GM10266 (cell line): ENCODE measurements around the gene ZNF598.

Source experiments
- DNase-seq: peaks from one replicate; pipeline ENCODE4 v3.0.0; 2012; ENCODE audit errors: extremely low spot score
- CTCF ChIP-seq: IDR thresholded peaks from 2 replicates; pipeline ENCODE4 v1.5.1; 2012; ENCODE audit warnings: mild to moderate bottlenecking, low read depth; ENCODE audit not compliant: control insufficient read depth, insufficient read depth; ENCODE audit errors: missing control alignments

The ZNF598 gene

GRCh38 chr16:2009791-2010510 lies at the start of gene ZNF598:
Gene ZNF598, minus strand, starts transcription at chr16:2009821.
- DNase-seq, result peak; percentile 98
- TF ChIP-seq CTCF, result no peak

GRCh38 chr16:2058872-2059271 lies 49.3 kb upstream of the ZNF598 start:
- no peak for TF ChIP-seq CTCF
- no peak for DNase-seq

GRCh38 chr16:2058420-2058819 lies 48.8 kb upstream of the ZNF598 start:
- TF ChIP-seq CTCF, result no peak
- DNase-seq, result no peak

- no peak for TF ChIP-seq CTCF
- no peak for DNase-seq
These were observed 47.8 kb upstream of the ZNF598 start for GRCh38 chr16:2057438-2057837.

- peak; percentile 16 for TF ChIP-seq CTCF
- DNase-seq, result no peak
These were observed 47.2 kb upstream of the ZNF598 start for GRCh38 chr16:2056681-2057407.

- DNase-seq, result no peak
- peak; percentile 12 for TF ChIP-seq CTCF
These were observed 46.5 kb upstream of the ZNF598 start for GRCh38 chr16:2056077-2056476.
